BLaER1 (cell line): ENCODE results near the gene LCE5A.
A peak's percentile ranks its signal among the peaks of the same experiment; 100 is the strongest.
"Not testable (repeated sequence)": the region's sequence is repeated elsewhere in the genome, so short reads cannot be mapped to it uniquely, and the experiment has no call there.

Experiments used
- H3K27ac ChIP-seq: shearing (Covaris generic); formaldehyde crosslinking; 2 replicates; pipeline ENCODE4 v1.8.1; 2022
- H3K27me3 ChIP-seq: shearing (Covaris generic); formaldehyde crosslinking; 2 replicates; pipeline ENCODE4 v1.8.1; 2022
- H3K36me3 ChIP-seq: shearing (Covaris generic); formaldehyde crosslinking; 2 replicates; pipeline ENCODE4 v1.8.1; 2022
- H3K4me1 ChIP-seq: shearing (Covaris generic); formaldehyde crosslinking; 2 replicates; pipeline ENCODE4 v1.8.1; 2022
- H3K4me2 ChIP-seq: shearing (Covaris generic); formaldehyde crosslinking; 2 replicates; pipeline ENCODE4 v1.8.1; 2022
- H3K4me3 ChIP-seq: shearing (Covaris generic); formaldehyde crosslinking; 2 replicates; pipeline ENCODE4 v1.8.1; 2022
- H3K9ac ChIP-seq: shearing (Covaris generic); formaldehyde crosslinking; 2 replicates; pipeline ENCODE4 v1.8.1; 2022
- H3K9me3 ChIP-seq: shearing (Covaris generic); formaldehyde crosslinking; 2 replicates; pipeline ENCODE4 v1.8.1; 2022
- H4K20me1 ChIP-seq: shearing (Covaris generic); formaldehyde crosslinking; 2 replicates; pipeline ENCODE4 v1.8.1; 2022
- Cebpa-rat ChIP-seq: shearing (Covaris generic); IDR thresholded peaks from 2 replicates; pipeline ENCODE4 v1.8.1; 2022

Gene LCE5A

GRCh38 chr1:152546704-152547103, 36.1 kb downstream of the LCE5A start:
- Histone ChIP-seq H3K4me3 (no peak overlapping the region), H4K20me1 (no peaks in the 10 kb centered on the region), H3K4me1 (peaks cover 5% of the 10 kb centered on the region; the same call in 1 of the 2 replicates), H3K4me2 (0 out of 2 replicates have a peak overlapping the region, but pooled peaks have one; percentile 3), H3K9ac (no peak overlapping the region), H3K27me3 (no peaks in the 10 kb centered on the region), H3K36me3 (no peaks in the 10 kb centered on the region), H3K9me3 (no peaks in the 10 kb centered on the region), H3K27ac (no peak overlapping the region)
- no peak for TF ChIP-seq Cebpa-rat

GRCh38 chr1:152548358-152548757, 37.8 kb downstream of the LCE5A start:
- not testable (repeated sequence) for H3K4me2 ChIP-seq, H4K20me1 ChIP-seq, H3K9ac ChIP-seq, H3K36me3 ChIP-seq, H3K27ac ChIP-seq, H3K4me3 ChIP-seq, H3K4me1 ChIP-seq, H3K9me3 ChIP-seq, H3K27me3 ChIP-seq
